WERI-Rb-1 (cell line): Measurements from ENCODE around the gene POLR3G.

ENCODE experiments used
- DNase-seq: peaks from one replicate; pipeline ENCODE4 v3.0.0-alpha.2; 2020
- H3K27ac ChIP-seq: fragments of 250-450 bp; sonication (Bioruptor Pico); 2 replicates; pipeline ENCODE4 v1.5.1; 2020; ENCODE audit warnings: mild to moderate bottlenecking, moderate library complexity
- H3K27me3 ChIP-seq: fragments of 250-450 bp; sonication (Bioruptor Pico); 2 replicates; pipeline ENCODE4 v1.5.1; 2021; ENCODE audit warnings: mild to moderate bottlenecking, low read depth, moderate library complexity; ENCODE audit not compliant: insufficient read depth, severe bottlenecking
- H3K36me3 ChIP-seq: fragments of 250-450 bp; sonication (Bioruptor Pico); 2 replicates; pipeline ENCODE4 v1.5.1; 2020; ENCODE audit warnings: mild to moderate bottlenecking, moderate library complexity
- H3K4me3 ChIP-seq: 2 replicates; pipeline ENCODE4 v1.5.1; 2011; ENCODE audit warnings: low read depth, mild to moderate bottlenecking, control low read depth, low read length
- H3K9me3 ChIP-seq: fragments of 250-450 bp; sonication (Bioruptor Pico); 2 replicates; pipeline ENCODE4 v1.5.1; 2021; ENCODE audit warnings: mild to moderate bottlenecking, moderate library complexity; ENCODE audit not compliant: severe bottlenecking
- TF ChIP-seq, protein P1 (sequence below): IDR thresholded peaks from 2 replicates; pipeline ENCODE4 v1.5.1; 2011; ENCODE audit warnings: low read depth, mild to moderate bottlenecking, control low read depth, inconsistent platforms, low read length

Gene POLR3G

DNA sequence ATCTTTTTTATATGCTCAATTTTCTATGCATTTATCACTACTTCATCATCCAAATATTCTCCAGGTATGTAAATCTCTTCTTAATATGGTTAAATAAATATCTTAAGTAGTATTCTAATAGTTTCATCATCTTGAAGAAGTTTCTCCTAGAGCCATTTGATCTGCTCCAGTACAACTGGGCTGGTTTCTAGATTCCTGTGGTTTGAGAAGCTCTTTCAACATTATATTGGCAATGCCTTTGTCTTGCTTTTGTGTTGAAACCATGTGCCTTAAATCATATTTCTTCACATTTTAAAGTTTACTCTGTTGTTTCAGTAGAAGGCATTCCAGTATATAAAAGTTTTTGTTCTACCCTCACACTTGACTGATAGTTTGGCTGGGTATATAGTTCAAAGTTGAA, 27.7 kb upstream of the POLR3G start:
- TF ChIP-seq, protein P1, sequence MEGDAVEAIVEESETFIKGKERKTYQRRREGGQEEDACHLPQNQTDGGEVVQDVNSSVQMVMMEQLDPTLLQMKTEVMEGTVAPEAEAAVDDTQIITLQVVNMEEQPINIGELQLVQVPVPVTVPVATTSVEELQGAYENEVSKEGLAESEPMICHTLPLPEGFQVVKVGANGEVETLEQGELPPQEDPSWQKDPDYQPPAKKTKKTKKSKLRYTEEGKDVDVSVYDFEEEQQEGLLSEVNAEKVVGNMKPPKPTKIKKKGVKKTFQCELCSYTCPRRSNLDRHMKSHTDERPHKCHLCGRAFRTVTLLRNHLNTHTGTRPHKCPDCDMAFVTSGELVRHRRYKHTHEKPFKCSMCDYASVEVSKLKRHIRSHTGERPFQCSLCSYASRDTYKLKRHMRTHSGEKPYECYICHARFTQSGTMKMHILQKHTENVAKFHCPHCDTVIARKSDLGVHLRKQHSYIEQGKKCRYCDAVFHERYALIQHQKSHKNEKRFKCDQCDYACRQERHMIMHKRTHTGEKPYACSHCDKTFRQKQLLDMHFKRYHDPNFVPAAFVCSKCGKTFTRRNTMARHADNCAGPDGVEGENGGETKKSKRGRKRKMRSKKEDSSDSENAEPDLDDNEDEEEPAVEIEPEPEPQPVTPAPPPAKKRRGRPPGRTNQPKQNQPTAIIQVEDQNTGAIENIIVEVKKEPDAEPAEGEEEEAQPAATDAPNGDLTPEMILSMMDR = no peak
- Histone ChIP-seq H3K9me3 (no peaks in the 10 kb centered on the region), H3K27ac (no peak overlapping the region), H3K36me3 (no peaks in the 10 kb centered on the region), H3K4me3 (no peak overlapping the region), H3K27me3 (no peaks in the 10 kb centered on the region)
- no peak for DNase-seq

DNA sequence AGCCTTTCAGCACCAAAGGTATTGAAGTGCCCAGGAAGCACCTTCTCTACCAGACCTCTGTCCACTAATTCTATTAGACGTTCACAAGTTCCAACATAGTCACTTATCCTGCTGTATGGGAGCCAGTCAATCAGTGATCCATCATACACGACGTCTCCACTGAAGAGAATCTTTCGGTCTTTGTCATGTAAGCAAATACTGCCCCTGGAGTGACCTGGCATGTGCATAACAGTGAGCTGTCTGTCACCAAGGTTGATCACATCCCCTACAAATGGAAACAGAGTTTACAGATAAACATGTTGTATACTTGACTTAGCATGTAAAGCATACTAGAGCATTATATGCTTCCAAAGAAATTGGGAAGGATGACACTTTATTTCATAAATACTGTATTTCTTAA, 13.4 kb upstream of the POLR3G start:
- TF ChIP-seq, protein P1 = no peak
- no peaks in the 10 kb centered on the region for H3K9me3 ChIP-seq
- DNase-seq = no peak
- H3K4me3 ChIP-seq = no peak overlapping the region
- no peaks in the 10 kb centered on the region for H3K36me3 ChIP-seq
- no peaks in the 10 kb centered on the region for H3K27me3 ChIP-seq
- H3K27ac ChIP-seq = no peak overlapping the region

DNA sequence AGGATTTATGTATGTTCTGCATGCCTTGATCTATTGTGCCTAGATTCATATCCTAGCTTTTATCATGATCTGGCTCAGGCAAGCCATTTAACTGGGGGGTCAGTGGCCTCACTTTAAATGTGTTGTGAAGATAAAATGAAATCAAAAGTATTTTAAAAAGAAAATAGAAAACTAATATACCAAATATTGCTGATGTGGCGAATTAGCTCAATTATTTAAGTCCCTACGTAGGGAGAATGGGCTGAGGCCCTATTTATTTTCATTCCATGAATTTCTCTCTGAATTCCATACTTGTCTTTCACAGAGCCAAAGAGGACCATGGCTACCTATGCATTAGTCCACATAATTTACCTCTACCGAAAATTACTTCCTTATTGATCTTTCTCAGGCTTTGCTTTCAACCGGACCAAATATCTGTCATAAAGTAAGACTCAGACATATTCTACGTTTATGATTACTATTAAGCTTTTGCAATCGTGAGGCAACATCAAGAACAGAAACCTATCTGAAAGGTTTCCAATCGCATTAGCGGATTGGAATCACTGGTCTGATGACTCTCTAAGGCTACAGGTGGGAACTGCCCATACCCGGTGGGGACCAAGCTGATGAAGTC, 1.8 kb upstream of the POLR3G start:
- DNase-seq = no peak
- Histone ChIP-seq H3K27me3 (no peaks in the 10 kb centered on the region), H3K36me3 (no peaks in the 10 kb centered on the region), H3K9me3 (no peaks in the 10 kb centered on the region), H3K4me3 (peak overlapping the region; percentile 55), H3K27ac (no peak overlapping the region)
- TF ChIP-seq, protein P1 = no peak

DNA sequence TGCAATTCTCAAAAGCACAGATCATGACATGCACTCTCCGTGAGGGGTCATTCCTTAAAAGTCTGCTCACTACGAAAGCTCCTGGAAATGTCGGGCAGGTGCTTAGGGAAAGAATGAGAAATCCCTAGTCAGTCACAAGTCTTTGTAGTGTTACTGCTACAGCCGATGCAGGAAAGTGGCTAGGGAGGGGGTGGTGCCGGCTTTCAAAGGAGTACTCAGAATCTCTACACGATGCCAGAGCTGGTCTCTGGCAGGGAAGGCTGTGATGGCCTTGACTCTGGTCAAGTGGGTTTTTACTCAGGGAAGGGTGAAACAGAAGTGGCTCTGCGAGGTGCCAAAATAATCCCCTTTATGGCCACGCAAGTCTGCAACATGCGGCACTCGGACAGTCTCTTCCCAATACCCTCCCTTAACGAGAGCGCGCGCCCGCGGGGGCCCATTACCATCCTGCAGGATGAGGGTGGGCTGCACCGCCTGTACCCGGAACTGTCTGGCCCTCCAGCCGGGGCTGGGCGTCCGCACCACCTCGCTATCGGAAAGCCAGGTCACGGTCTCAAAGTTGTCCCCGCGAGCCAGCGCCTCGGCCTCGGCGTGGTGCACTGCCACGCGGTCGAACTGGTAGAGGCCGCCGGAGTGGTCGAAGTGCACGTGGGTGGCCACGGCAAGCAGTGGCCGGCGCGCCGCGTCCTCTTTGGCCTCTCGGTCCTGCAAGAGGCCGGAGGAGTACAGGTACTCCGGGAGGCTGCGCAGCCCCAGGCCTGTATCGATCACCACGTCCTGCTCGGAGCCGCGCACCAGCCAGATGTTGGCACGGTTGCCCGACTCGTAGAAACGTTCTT, 1.0 kb upstream of the POLR3G start:
- TF ChIP-seq, protein P1 = no peak
- Histone ChIP-seq H3K9me3 (no peaks in the 10 kb centered on the region), H3K4me3 (peak overlapping the region; percentile 55), H3K36me3 (no peaks in the 10 kb centered on the region), H3K27me3 (no peaks in the 10 kb centered on the region), H3K27ac (peak overlapping the region; percentile 84)
- DNase-seq = peak; percentile 30

DNA sequence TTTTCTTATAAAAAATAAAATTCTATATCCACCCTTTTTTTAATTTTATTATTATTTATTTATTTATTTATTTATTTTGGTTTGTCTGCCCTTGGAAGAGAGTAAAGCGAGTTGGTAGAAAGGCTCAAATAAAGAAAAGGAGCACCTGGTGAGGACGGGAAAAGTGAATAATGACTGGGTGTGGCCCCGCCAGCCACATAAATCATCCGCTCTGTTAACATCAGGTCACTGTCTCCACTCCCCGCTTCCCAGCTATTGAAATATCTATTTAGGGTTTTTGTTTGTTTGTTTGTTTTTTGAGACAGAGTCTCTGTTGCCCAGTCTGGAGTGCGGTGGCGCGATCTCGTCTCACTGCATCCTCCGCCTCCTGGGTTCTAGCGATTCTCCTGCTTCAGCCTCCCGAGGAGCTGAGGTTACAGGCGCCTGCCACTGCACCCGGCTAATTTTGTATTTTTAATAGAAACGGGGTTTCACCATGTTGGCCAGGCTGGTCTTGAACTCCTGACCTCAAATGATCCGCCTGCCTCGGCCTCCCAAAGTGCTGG, 844 bp downstream of the POLR3G start:
- peak overlapping the region; percentile 55 for H3K4me3 ChIP-seq
- no peak overlapping the region for H3K27ac ChIP-seq
- no peaks in the 10 kb centered on the region for H3K36me3 ChIP-seq
- no peaks in the 10 kb centered on the region for H3K9me3 ChIP-seq
- TF ChIP-seq, protein P1 = no peak
- no peaks in the 10 kb centered on the region for H3K27me3 ChIP-seq
- no peak for DNase-seq
